ENCODE results near the gene NAT16. TPM values are rescaled to one million over a fixed set of nuclear protein-coding genes. Genes with fewer than 3 reads are reported as not detected.
"Not testable (repeated sequence)": the region's sequence is repeated elsewhere in the genome, so short reads cannot be mapped to it uniquely, and the experiment has no call there.

The NAT16 gene
- total RNA-seq, 1 donor, result not detected

- no peak for TF ChIP-seq CTCF (IDR thresholded peaks at IDR 0.05; ENCODE audit: insufficient read depth, low read length)
- H3K4me3 ChIP-seq (ENCODE audit: low read depth, low read length), result no peak overlapping the region
These were observed 22.5 kb upstream of the NAT16 start for GRCh38 chr7:101202603-101202918.

GRCh38 chr7:101201695-101202602 is 21.9 kb upstream of the NAT16 start:
- no peak for TF ChIP-seq CTCF (IDR thresholded peaks at IDR 0.05; ENCODE audit: insufficient read depth, low read length)
- no peak for DNase-seq (ENCODE audit: low read depth)
- no peak overlapping the region for H3K4me3 ChIP-seq (ENCODE audit: low read depth, low read length)

More at GRCh38 chr7:101202603-101202918, 22.5 kb upstream of the NAT16 start:
- DNase-seq (ENCODE audit: low read depth), result no peak

GRCh38 chr7:101200862-101201599 is 20.9 kb upstream of the NAT16 start, which contains the start of gene MOGAT3:
MOGAT3 (minus strand) TSS chr7:101201036; CDS start chr7:101200854, 182 bp downstream.
- H3K4me3 ChIP-seq (ENCODE audit: low read depth, low read length), result no peak within 1 kb of the TSS
- DNase-seq (ENCODE audit: low read depth), result no peak
- no peak for TF ChIP-seq CTCF (IDR thresholded peaks at IDR 0.05; ENCODE audit: insufficient read depth, low read length)

- no peak for TF ChIP-seq CTCF (IDR thresholded peaks at IDR 0.05; ENCODE audit: insufficient read depth, low read length)
- no peak overlapping the region for H3K4me3 ChIP-seq (ENCODE audit: low read depth, low read length)
- DNase-seq (ENCODE audit: low read depth), result no peak
These were observed 20.4 kb upstream of the NAT16 start for GRCh38 chr7:101200504-101200861.

GRCh38 chr7:101199522-101199921 is 19.4 kb upstream of the NAT16 start:
- H3K4me3 ChIP-seq (ENCODE audit: low read depth, low read length); DNase-seq (ENCODE audit: low read depth): not testable (repeated sequence)

GRCh38 chr7:101198476-101198875 is 18.4 kb upstream of the NAT16 start:
- no peak for DNase-seq (ENCODE audit: low read depth)
- TF ChIP-seq CTCF (IDR thresholded peaks at IDR 0.05; ENCODE audit: insufficient read depth, low read length), result no peak
- no peak overlapping the region for H3K4me3 ChIP-seq (ENCODE audit: low read depth, low read length)

- no peak for TF ChIP-seq CTCF (IDR thresholded peaks at IDR 0.05; ENCODE audit: insufficient read depth, low read length)
- H3K4me3 ChIP-seq (ENCODE audit: low read depth, low read length), result no peak overlapping the region
- DNase-seq (ENCODE audit: low read depth), result no peak
These were observed 17.9 kb upstream of the NAT16 start for GRCh38 chr7:101197991-101198390.
